ENCODE results near the gene MSRB1.
"Not testable (repeated sequence)": the region's sequence is repeated elsewhere in the genome, so short reads cannot be mapped to it uniquely, and the experiment has no call there.

Gene MSRB1

GRCh38 chr16:1915732-1916639 is 27.0 kb downstream of the MSRB1 start:
- no peak for DNase-seq (ENCODE audit: low read depth)

DNA sequence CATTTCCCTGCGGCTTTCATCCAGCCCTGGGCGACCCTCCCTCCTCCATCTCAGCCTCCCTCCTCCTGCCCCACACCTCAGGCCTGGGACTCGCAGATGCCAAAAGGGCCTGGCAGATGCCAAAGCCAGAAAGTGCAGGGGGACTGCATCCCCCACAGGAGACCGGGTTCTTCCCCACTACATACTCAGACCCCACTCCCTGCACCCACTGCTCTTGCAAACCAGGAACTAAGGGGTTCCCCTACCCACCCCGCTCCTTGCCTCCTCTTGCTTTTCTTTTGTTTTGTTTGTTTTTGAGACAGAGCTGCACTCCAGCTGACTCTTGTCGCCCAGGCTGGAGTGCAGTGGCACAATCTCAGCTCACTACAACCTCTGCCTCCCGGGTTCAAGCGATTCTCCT is 28.0 kb downstream of the MSRB1 start:
- no peak for DNase-seq (ENCODE audit: low read depth)

DNA sequence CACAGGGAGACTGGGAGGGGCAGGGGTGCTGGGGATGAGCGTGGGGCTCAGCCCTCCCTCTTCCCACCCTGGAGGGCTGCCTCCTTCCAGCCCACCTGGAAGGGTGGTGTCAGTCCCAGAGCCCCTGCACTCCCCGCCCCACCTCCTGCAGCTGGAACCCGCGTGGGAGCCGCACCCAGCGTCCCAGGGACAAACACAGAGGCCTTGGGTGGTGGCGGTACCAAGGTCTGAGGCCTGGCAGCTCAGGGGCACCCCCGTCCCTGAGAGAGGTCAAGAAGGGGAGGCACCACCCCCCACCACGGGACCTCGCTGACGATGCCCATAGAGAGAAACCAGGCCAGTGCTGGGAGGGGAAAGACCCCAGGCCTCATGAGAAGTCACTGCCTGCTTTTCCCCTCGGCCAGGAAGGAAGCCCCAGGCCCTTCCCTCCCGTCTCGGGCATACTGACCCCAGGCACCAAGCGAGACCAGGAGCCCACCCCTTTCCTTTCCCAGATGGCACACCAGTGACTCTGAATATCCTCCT is 28.9 kb downstream of the MSRB1 start:
- no peak for DNase-seq (ENCODE audit: low read depth)

GRCh38 chr16:1913327-1914083 is 29.5 kb downstream of the MSRB1 start:
- no peak for DNase-seq (ENCODE audit: low read depth)

GRCh38 chr16:1912215-1912543 is 30.8 kb downstream of the MSRB1 start:
- no peak for DNase-seq (ENCODE audit: low read depth)

- no peak for DNase-seq (ENCODE audit: low read depth)
Measured at GRCh38 chr16:1911467-1912214, 31.4 kb downstream of the MSRB1 start.

- no peak for DNase-seq (ENCODE audit: low read depth)
Measured at GRCh38 chr16:1909561-1910231, 33.3 kb downstream of the MSRB1 start.

GRCh38 chr16:1908983-1909382 is 34.0 kb downstream of the MSRB1 start:
- DNase-seq (ENCODE audit: low read depth) = no peak

DNA sequence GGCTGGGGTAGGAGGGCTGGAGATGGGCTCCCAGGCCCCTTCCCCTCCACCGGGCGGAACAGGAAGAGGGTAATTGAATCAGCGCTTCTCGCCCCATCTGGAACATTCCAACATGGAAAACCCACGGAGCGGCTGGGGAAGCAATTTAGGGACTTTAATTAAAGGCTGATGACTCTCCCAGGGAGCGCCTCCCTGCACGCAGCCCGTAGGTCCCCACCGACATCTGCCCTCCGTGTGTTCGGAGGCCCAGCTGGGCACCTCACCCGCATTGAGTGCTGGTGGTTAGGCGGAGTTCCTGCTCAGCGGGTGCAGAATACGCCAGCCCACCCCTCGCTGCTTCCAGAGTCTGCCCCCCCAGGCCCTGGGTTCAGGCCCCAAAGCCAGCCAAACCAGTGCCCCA is 34.8 kb downstream of the MSRB1 start:
- DNase-seq (ENCODE audit: low read depth) = no peak

- no peak for DNase-seq (ENCODE audit: low read depth)
Measured at GRCh38 chr16:1907226-1907860, 35.7 kb downstream of the MSRB1 start.

GRCh38 chr16:1906846-1907165 is 36.2 kb downstream of the MSRB1 start:
- DNase-seq (ENCODE audit: low read depth) = no peak

DNA sequence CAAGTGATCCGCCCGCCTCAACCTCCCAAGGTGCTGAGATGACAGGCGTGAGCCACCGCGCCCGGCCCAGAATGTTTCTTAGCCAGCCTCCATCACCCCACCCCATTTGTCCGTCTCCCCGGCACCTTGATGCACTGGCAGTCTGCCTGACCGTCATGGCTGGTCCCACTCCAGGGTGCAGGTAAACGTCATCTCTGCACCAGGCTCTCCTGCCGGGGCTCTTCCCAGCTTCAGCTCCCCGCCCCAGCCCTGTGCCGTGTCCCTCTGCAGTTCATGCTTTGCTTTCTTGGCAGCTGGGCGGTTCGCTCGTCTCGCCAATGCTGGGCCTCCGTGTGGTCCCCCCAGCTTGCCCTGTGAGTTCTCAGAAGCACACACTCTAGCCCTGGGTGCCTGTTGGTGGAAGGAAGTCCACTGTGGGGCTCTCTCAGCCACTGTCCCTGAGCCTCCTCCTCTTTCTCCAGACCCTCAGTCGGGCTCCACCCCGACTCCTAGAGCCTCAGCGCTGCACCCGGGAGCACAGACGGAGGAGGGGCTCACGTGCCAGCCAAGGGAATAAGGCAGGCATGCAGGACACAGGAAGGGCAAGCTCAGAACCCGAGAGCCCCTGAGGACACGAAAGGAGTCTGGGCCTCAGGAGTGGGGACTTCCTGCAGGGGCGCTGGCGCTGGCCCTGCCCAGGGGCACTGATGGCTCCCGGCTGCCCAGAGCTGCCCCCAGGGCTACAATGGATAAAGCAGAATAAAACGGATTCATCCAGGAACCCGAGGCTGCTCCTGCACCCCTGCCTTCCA is 36.7 kb downstream of the MSRB1 start:
- no peak for DNase-seq (ENCODE audit: low read depth)

- no peak for DNase-seq (ENCODE audit: low read depth)
Measured at GRCh38 chr16:1903845-1904840, 38.9 kb downstream of the MSRB1 start.

DNA sequence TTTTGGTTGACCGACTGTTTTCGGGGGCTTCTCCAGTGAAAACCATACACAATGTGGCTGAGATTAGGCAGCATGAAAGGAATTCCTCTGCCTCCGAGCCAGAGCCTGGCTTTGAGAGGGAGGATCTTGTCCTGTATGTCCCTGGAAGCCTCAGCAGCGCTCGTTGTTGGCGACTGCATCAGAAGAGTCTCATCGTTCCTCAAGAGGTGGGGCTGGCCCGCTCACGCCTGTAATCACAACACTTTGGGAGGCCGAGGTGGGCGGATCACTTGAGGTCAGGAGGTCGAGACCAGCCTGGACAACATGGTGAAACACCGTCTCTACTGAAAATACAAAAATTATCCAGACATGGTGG is 39.8 kb downstream of the MSRB1 start:
- no peak for DNase-seq (ENCODE audit: low read depth)

DNA sequence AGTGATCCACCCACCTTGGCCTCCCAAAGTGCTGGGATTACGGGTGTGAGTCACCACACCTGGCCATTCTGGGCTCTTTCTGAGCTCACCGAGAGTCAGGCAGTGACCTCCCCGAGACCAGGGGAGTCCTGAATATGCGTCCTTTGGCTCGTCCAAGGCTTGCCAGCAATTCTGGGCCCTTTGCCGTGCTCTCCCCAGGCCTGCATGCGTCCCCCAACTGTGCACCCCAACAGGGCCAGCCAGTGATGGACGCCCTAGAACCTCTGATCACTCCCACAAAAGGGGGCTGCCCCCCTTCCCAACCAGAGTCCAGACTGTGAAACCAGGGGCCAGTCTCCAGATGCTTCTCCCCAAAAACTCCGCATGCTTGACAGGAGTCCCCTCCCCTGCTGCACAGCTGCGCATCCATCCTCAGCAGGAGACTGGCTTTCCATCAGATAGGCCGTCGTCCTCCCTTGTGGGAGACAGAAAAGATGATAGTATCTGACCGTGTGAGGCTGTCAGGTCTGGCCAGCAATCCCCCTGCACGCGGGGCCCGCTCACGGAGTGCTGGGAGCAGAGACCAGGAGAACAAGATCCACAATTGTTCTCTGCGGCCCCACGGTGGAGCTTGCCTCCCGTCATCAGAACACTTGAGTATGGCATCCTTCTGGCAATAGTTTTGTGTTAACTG is 40.3 kb downstream of the MSRB1 start:
- DNase-seq (ENCODE audit: low read depth) = no peak

DNA sequence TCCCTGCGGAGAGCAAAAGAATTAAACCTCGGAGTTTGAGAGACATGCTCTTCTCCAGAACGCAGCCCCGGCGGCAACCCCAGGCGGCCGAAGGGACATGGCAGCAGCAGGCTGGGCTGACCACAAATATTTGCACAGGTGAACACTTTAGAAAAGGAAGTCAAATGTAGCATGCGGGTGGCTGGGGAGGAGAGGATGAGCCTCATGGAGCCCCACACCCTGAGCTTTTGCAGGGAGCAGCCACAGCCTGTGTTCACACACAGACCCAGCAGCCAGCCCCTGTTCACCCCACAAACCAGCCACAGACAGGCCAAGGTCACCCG is 42.6 kb downstream of the MSRB1 start:
- no peak for DNase-seq (ENCODE audit: low read depth)

DNA sequence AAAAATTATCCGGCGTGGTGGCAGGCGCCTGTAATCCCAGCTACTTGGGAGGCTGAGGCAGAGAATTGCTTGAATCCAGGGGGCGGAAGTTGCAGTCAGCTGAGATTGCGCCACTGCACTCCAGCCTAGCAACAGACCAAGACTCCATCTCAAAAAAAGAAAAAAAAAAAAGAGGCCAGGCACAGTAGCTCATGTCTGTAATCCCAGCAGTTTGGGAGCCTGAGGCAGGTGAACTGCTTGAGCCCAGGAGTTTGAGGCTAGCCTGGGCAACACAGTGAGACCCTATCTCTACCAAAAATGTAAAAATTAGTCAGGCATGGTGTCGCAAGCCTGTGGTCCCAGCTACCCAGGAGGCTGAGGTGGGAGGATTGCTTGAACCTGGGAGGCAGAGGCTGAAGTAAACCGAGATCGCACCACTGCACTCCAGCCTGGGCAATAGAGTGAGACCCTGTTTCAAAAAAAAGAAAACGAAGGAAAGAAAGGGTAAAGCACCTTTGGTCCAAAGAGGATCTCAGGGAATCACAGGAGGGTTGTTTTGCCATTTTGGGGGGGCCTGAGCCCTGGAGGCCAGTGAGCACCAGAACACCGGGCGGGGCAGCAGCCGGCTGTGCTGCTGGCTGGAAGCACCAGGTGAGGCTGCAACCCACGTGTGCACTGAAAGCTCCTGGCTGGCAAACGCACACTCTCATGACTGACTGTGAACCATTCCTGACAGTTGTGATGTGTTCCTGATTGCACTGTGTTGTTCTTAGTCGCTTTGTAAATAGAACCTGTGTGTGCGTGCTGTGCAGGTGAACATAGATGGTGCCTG is 43.2 kb downstream of the MSRB1 start:
- DNase-seq (ENCODE audit: low read depth) = no peak

GRCh38 chr16:1897692-1898091 is 45.3 kb downstream of the MSRB1 start:
- not testable (repeated sequence) for DNase-seq (ENCODE audit: low read depth)

Measured in ELR (cell line).